Measurements from ENCODE around the gene DSG3.

The DSG3 gene, protein sequence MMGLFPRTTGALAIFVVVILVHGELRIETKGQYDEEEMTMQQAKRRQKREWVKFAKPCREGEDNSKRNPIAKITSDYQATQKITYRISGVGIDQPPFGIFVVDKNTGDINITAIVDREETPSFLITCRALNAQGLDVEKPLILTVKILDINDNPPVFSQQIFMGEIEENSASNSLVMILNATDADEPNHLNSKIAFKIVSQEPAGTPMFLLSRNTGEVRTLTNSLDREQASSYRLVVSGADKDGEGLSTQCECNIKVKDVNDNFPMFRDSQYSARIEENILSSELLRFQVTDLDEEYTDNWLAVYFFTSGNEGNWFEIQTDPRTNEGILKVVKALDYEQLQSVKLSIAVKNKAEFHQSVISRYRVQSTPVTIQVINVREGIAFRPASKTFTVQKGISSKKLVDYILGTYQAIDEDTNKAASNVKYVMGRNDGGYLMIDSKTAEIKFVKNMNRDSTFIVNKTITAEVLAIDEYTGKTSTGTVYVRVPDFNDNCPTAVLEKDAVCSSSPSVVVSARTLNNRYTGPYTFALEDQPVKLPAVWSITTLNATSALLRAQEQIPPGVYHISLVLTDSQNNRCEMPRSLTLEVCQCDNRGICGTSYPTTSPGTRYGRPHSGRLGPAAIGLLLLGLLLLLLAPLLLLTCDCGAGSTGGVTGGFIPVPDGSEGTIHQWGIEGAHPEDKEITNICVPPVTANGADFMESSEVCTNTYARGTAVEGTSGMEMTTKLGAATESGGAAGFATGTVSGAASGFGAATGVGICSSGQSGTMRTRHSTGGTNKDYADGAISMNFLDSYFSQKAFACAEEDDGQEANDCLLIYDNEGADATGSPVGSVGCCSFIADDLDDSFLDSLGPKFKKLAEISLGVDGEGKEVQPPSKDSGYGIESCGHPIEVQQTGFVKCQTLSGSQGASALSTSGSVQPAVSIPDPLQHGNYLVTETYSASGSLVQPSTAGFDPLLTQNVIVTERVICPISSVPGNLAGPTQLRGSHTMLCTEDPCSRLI
- total RNA-seq = 0 reads per million in 2 donors

DNA sequence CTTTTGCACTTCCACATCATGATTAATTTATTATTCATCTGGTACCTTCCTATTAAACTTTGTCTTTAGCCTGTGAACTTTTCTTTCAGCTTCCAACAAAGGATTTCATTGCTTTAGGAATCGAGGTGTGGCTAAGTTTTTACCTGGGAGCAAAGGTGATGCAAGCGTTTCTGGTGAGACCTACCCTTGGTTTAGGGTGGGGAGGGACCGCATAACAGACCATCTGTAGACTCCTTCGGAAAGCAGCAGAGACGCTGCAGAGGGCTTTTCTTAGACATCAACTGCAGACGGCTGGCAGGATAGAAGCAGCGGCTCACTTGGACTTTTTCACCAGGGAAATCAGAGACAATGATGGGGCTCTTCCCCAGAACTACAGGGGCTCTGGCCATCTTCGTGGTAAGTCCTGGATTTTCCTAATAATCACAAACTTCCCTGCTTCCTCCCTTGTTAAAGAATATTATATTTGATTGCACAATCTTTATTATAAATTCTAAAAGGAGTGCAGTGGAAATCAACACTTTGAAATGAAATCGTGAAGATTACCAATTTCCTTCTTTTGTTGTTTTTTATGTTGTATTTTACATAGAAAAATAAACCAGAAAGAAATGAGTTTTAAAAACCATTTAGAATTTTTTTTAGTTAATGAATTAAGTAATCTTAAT, at the start of gene DSG3:
Gene DSG3, plus strand, starts transcription at position 212 of the 662 bp plus-strand sequence. Its CDS starts 137 bp downstream, at position 349.
- DNase-seq = no peak

DNA sequence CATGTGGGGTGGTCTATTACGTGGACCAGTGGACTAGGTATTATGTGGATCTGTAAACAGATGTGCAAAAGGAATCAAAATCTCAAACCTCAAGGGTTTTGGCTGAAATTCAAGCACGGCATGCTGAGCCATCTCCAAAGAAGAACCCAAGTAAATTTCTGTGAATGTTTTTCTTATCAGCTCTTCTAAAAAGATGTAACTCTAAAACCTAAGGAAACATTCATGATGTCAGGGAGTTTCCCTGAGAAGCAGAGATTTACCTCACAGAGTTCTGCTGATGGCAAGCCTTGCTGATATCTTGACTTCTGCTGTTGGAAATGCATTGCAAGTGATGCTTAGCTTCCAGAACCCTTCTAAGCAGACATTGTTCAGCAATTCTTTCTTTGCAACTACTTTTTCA, 49.4 kb upstream of the DSG3 start:
- DNase-seq = no peak

DNA sequence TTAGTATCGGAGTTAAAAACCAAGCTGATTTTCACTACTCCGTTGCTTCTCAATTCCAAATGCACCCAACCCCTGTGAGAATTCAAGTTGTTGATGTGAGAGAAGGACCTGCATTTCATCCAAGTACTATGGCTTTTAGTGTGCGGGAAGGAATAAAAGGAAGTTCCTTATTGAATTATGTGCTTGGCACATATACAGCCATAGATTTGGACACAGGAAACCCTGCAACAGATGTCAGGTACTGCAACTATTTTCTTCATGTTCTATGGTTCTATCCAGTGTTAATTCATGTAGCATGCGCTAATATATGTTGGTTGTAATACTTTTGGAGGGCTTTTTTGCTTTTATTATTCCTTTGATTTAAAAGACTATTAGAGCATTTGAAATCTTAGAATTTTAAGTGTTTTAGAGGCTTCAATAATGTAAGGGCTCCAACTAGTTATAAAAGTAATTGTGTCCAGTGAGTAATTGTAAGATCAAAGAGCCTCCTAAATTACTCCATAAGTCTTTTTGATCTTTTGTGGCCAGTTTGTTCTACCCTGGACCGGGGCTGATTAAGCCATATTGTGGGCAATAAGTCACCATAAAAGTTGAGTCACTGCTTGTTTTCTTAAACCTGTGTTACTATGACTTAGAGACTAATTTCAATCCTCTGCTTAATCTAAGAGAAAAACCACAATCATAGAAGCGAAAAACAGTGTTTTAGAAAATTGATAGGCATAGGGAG, 48.1 kb upstream of the DSG3 start:
- DNase-seq = no peak

DNA sequence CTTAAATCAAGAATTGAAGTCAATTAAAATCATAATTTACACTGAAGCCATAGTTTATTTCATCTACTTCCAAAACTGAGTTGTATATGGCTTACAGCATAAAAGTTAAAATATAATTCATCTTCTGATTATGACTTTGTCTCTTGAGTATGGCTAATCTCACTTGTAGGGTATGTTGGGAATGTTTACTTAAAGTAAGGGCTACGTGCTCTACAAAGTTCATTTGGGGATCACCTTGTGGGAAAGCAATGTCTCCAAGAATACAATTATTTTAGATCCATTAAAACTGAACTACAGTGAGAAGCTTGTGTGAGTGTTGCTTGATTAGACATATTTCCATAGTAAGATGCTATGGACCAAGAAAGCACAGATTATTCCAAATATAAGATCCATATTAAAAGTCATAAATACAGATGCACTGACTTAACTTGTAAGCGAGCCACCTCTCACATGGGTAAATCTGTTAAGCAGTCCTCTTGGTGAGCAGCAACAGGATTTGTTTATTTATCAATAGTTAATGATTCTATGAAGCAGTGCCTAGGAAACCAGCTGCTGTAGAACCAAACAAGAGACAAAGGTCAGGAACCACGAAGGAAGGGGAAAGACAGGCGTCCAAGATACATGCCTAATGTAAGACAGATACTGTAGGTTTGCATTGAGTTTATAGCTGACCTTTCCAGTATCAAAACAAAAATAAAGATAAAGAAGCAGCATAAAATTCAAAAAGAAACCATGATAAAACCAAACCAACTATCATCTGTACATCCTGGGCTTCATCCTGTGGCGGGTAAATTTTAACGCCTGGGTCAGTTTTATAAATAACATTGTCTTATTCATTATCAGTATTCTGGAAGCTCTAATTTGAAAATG, 46.1 kb upstream of the DSG3 start:
- DNase-seq = no peak

DNA sequence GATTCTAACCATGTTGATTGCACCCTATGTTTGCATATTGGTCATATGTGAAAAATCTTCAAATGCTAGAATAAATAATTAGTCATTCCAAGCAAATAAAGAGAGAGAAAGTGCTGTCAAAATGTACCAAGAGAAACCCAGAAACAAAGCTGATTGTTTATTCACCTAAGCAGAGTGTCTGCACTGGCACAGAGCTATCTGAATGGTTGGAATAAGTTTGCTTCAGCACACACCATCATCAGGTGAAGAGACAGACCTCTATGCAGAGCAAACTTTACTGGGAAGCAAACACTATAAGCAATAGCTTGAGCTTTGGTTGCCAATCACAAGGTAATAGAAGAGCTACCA, 45.5 kb upstream of the DSG3 start:
- no peak for DNase-seq

DNA sequence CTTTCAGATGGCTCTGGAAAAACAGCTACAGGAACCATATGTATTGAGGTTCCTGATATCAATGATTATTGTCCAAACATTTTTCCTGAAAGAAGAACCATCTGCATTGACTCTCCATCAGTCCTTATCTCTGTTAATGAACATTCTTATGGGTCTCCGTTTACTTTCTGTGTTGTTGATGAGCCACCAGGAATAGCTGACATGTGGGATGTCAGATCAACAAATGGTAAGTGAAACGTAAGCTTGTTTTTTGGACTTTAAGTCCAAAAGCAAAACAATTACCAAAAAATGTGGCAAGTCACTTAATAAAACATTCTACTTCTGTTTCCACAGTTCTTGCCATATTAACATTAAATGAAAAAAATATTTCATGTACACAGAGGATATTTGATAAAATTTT, 44.1 kb upstream of the DSG3 start:
- no peak for DNase-seq

DNA sequence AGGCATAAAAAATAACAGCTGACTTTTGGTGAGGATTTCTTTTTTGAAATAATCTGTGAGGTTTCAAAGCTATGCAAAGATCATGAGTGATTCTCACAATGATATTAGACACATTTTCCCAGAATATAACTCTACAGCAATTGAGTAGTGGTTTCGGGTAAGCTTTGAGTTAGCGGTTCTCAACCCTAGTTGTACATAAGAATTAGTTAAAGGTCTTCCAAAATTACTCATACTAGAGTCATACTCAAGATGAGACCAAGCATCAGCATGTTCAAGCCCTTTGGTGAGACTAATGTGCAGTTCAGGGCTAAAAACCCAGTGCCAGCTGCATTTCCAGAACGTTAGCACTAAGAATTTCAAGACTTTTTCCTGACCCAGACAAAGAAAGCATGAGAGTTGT, 39.9 kb upstream of the DSG3 start:
- DNase-seq = no peak

DNA sequence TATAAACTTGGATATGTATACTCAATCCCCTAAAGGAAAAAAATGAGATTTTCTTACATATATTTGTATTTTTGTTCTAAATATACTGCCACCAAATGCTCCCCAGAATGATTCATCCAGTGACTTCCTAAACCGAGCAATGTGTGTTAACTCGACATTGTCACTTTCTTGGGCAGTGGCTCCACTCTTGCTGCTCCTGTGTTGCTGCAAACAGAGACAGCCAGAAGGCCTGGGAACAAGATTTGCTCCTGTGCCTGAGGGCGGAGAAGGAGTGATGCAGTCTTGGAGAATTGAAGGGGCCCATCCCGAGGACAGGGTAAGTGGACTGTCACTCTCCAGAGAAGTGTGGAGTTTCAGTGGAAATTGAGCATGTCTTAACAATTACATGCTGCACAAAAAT, 38.3 kb upstream of the DSG3 start:
- DNase-seq = no peak

DNA sequence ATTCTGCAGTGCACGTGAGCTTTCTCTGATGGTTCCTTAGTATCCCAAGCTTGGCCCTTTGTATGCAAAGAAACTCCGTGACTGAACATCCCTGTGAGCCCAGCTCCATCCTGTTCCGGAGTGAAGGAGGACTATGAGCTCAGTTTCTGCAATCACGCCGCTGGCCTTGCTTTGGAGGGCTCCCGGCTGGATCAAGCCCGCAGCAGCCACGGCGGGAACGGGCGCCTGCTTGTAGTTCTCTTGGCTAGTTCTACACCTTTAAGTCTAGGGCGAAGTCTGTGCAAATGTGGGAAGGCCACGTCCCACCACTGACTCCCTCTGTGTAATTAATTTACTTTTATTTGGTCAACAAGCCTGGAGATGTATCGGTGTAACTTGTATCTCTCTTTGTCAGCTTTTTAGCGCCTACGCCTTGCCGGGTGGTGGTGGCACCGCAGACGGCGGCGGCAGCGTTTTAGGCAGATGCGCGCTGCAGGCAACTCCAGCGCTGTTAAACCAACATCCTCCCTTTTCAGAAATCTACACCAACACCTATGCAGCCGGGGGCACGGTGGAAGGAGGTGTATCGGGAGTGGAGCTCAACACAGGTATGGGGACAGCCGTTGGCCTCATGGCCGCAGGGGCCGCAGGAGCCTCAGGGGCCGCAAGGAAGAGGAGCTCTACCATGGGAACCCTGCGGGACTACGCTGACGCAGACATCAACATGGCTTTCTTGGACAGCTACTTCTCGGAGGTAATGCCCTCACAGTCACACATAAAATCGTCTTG, 36.6 kb upstream of the DSG3 start:
- no peak for DNase-seq

DNA sequence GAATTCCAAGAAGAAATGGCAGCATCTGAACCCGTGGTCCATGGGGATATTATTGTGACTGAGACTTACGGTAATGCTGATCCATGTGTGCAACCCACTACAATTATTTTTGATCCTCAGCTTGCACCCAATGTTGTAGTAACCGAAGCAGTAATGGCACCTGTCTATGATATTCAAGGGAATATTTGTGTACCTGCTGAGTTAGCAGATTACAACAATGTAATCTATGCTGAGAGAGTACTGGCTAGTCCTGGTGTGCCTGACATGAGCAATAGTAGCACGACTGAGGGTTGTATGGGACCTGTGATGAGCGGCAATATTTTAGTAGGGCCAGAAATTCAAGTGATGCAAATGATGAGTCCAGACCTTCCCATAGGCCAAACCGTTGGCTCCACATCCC, 34.4 kb upstream of the DSG3 start:
- no peak for DNase-seq

DNA sequence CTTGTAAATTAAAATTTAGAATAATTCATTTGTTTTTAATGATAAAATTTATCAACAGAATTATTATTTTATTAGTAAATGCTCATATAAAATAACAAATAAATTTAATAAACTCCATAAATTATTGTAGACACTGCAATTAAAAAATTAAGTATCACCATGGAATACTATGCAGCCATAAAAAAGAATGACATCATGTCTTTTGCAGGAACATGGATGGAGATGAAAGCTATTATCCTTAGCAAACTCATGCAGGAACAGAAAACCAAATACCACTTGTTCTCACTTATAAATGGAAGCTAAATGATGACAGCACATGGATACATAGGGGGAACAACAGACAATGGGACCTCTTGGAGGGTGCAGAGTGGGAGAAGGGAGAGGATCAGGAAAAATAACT, 29.7 kb upstream of the DSG3 start:
- no peak for DNase-seq

DNA sequence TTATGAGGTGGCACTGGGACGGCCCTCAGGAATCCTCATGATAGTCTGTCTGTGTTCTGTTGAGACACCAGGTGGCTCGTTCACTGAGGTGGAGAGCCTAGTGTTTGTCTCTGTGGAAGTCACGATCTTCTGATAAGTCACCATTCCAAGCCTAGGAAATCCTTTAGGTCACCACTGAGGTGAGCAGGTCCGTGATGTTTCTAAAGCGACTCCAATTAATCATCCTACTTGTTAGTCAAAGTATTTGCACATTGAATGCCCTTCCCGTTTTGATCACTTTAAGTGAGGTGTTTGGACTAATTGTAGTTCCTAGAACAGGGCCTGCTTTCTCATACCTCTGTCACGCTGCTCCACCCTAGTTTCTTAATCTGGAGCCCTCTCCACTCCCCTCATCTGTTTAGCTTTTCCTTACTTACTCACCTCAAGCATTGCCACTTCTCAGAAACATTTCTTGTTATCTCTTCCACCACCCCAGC, 28.0 kb upstream of the DSG3 start:
- DNase-seq = no peak

DNA sequence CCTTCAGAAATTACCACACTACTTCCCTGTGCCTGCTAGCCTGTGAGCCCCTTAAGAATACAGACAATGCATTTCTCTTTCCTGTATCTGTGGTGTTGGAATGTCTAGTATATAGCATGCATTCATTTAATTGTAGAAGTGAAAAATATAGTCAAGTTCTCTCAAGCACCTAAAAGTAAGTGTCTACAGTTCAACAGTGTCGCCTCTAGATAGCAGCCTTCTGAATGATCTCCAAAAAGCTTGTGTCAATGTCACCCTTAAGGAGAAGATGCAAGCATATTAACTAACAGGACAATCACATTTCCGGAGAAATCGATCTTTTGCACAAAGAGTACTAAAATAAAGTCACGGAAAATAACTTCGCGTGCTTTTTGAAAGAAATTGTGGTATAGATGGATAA, 27.5 kb upstream of the DSG3 start:
- no peak for DNase-seq

DNA sequence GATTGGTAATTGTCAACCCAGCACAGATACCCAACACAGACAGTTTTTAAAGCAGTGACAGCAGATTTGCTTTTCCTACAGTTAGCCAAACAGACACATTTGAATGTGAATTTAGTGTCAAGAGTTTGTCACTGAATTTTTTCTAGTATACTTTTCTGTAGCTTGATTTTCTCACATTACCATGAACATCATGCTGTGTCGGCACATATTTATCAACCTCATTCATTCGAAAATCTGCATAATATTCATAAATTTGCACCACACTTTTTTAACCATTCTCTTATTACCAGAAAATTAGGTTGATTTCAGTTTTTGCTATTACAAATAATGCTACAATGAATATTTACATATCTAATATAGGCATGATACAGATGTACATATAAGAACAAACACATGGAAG, 27.0 kb upstream of the DSG3 start:
- DNase-seq = no peak

DNA sequence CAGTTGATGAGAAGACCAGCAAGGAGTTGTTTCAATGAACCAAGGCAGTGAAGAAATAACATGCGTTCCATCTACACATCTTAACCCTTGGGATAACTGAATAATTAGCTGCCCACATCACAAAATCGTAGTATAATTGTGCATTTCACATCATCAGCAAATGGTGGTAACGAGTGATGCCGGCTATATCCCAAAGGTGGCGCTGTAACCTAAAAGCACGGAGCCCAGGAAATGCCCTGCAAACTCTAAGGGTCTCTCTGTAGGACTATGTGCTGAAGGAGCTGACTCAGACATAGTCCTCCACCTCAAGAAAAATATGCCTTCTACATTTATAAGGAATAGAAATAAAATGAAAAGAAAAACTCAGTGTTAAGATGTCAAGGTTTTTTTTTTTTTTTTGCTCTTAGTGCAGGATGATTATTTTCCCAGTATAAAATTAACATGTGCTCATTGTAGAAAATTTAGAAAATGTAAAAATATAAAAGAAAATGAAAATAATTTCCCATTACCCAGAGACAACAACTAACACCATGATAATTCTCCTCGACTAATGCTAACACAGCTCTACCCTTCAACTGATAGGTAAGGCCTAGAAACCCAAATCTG, 23.1 kb upstream of the DSG3 start:
- DNase-seq = no peak

DNA sequence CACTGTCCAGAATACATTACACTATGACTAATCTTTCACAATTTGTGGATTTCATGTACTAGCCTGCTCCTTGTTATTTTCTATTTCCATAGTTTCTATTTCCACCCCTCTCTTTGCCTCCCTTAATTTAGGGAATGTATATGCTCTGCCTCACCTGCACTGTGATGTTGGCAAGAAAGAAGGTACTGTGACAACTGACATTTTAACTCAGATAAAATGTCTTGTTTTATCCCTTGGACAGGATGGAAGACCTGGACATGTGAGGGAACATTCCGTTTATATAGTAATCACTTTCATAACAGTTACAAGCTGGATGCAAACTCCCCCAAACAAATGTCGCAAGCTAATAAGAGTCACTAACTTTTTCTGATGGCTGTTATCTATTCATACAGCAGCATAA, 21.5 kb upstream of the DSG3 start:
- DNase-seq = no peak

DNA sequence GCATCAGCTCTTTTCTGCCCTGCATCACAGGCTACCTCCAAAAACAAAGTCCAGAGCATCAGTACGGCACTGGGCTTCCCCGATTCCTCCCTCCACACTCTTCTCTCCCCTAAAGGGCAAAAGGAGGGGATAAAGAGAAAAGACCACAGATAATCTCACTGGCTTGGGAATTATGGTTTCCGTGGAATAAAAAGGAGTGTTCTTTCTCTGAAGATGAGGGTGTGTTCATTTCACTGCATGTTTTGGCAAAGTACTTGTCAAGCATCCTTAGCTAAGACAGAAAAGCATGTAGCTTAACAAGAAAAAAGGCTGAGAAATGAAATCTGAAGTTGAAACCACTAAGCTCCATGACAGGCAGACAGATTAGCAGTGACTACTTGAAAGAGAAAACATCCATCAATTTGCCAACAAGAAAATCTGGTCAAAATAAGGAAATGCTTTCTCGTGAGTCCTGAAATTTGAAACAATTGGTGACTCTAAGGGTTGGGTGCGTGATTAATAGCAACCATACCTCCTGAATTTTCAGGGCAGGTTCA, 20.6 kb upstream of the DSG3 start:
- DNase-seq = no peak

DNA sequence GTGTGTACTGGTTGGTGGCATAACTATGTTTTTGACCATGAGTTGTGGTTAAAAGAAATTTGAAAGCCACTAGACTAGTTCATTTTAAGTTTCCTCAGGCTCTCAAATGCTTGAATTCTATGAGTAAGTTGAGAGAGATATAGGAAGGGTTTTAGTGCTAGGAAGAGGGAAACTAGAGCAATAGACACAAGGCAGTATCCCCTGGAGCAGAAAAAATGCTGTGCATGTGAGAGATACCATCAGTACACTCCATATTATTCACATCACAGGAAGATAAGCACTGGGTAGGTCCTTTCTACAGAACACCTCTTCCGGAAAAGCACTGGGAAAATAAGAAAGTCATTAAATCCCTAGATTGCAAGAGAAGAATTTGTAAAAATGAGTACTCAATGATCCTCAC, 19.3 kb upstream of the DSG3 start:
- DNase-seq = no peak

DNA sequence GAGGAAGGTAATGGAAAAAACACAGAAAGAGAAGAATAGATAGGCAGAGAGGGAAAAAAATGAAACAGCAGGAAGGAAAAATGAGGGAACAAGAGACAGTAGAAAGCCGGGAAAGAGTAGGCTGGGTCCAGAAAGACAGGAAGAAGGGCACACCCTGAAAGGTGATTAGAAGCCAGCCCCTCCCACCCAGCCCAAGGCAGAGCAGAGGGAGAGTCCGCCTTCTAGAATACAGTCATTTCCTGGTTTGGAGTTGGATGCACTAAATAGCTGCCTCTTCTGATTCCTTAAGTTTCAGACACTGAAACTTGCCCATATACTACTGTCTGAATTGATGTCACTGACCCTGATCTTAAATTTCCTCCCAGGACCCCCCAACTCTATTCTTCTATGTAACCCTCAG, 17.9 kb upstream of the DSG3 start:
- DNase-seq = no peak

DNA sequence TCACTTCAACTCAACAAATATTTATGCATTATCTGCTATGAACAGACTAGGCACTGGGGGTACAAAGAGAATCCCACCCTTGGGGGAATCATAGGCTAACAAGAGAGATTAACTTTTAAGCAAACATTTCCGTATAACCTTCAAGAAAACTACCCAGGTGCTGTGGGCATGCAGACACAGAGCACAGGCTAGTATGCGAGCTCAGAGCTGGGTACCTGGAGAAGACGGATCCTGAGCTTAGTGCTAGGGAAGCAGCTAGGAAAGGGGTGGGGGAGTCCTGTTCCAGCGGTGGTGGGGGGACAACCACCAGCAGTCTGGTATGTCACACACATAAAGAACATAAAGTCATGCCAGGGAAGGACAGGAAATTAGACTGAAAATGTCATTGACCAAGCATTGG, 17.5 kb upstream of the DSG3 start:
- no peak for DNase-seq

Measured in T-helper 9 cell (primary cell).